Measurements from ENCODE around the gene SPRYD3.

SPRYD3 gene

GRCh38 chr12:53058674-53059433, 20.3 kb downstream of the SPRYD3 start:
- Histone ChIP-seq H3K36me3 (ENCODE audit: control insufficient read depth in 1 of 2, insufficient read depth in 2 of 2, low read length in 2 of 2) (peaks cover 25 to 33% of the 10 kb centered on the region in 2 donors), H3K4me1 (ENCODE audit: control insufficient read depth in 1 of 2, insufficient read depth in 2 of 2, low read length in 2 of 2) (peaks cover 6 to 49% of the 10 kb centered on the region in 2 donors)

GRCh38 chr12:53057816-53058500, 21.2 kb downstream of the SPRYD3 start:
- no peaks in the 10 kb centered on the region for H3K27me3 ChIP-seq (ENCODE audit: low read depth, low read length)
- H3K4me1 ChIP-seq (ENCODE audit: control insufficient read depth in 1 of 2, insufficient read depth in 2 of 2, low read length in 2 of 2) = peaks cover 15 to 49% of the 10 kb centered on the region in 2 donors
- no peaks in the 10 kb centered on the region for H3K9me3 ChIP-seq (ENCODE audit: control insufficient read depth in 1 of 2, low read length in 2 of 2)
- H3K36me3 ChIP-seq (ENCODE audit: control insufficient read depth in 1 of 2, insufficient read depth in 2 of 2, low read length in 2 of 2) = peaks cover 20 to 28% of the 10 kb centered on the region in 2 donors
- no peak overlapping the region for H3K27ac ChIP-seq (ENCODE audit: low read length)
- no peak overlapping the region for H3K4me3 ChIP-seq (ENCODE audit: low read depth in 1 of 2, low read length in 2 of 2)

More at GRCh38 chr12:53058674-53059433, 20.3 kb downstream of the SPRYD3 start:
- H3K27ac ChIP-seq (ENCODE audit: low read length) = no peak overlapping the region
- H3K9me3 ChIP-seq (ENCODE audit: control insufficient read depth in 1 of 2, low read length in 2 of 2) = no peaks in the 10 kb centered on the region
- no peak overlapping the region for H3K4me3 ChIP-seq (ENCODE audit: low read depth in 1 of 2, low read length in 2 of 2)
- H3K27me3 ChIP-seq (ENCODE audit: low read depth, low read length) = no peaks in the 10 kb centered on the region

GRCh38 chr12:53056901-53057300, 22.3 kb downstream of the SPRYD3 start:
- H3K4me1 ChIP-seq (ENCODE audit: control insufficient read depth in 1 of 2, insufficient read depth in 2 of 2, low read length in 2 of 2) = peaks cover 22 to 49% of the 10 kb centered on the region in 2 donors
- no peak overlapping the region for H3K27ac ChIP-seq (ENCODE audit: low read length)
- H3K9me3 ChIP-seq (ENCODE audit: control insufficient read depth in 1 of 2, low read length in 2 of 2) = no peaks in the 10 kb centered on the region
- H3K4me3 ChIP-seq (ENCODE audit: low read depth in 1 of 2, low read length in 2 of 2) = no peak overlapping the region
- no peaks in the 10 kb centered on the region for H3K27me3 ChIP-seq (ENCODE audit: low read depth, low read length)
- peaks cover 18 to 25% of the 10 kb centered on the region in 2 donors for H3K36me3 ChIP-seq (ENCODE audit: control insufficient read depth in 1 of 2, insufficient read depth in 2 of 2, low read length in 2 of 2)

GRCh38 chr12:53056296-53056695, 22.9 kb downstream of the SPRYD3 start:
- peaks cover 13 to 25% of the 10 kb centered on the region in 2 donors for H3K36me3 ChIP-seq (ENCODE audit: control insufficient read depth in 1 of 2, insufficient read depth in 2 of 2, low read length in 2 of 2)
- H3K27ac ChIP-seq (ENCODE audit: low read length) = no peak overlapping the region
- no peaks in the 10 kb centered on the region for H3K27me3 ChIP-seq (ENCODE audit: low read depth, low read length)
- no peak overlapping the region for H3K4me3 ChIP-seq (ENCODE audit: low read depth in 1 of 2, low read length in 2 of 2)
- H3K4me1 ChIP-seq (ENCODE audit: control insufficient read depth in 1 of 2, insufficient read depth in 2 of 2, low read length in 2 of 2) = peaks cover 26 to 49% of the 10 kb centered on the region in 2 donors
- H3K9me3 ChIP-seq (ENCODE audit: control insufficient read depth in 1 of 2, low read length in 2 of 2) = no peaks in the 10 kb centered on the region

GRCh38 chr12:53055471-53056266, 23.5 kb downstream of the SPRYD3 start:
- peaks cover 27 to 49% of the 10 kb centered on the region in 2 donors for H3K4me1 ChIP-seq (ENCODE audit: control insufficient read depth in 1 of 2, insufficient read depth in 2 of 2, low read length in 2 of 2)
- peaks cover 13 to 25% of the 10 kb centered on the region in 2 donors for H3K36me3 ChIP-seq (ENCODE audit: control insufficient read depth in 1 of 2, insufficient read depth in 2 of 2, low read length in 2 of 2)

GRCh38 chr12:53054112-53054878, 24.9 kb downstream of the SPRYD3 start:
- Histone ChIP-seq H3K4me1 (ENCODE audit: control insufficient read depth in 1 of 2, insufficient read depth in 2 of 2, low read length in 2 of 2) (peaks cover 28 to 55% of the 10 kb centered on the region in 2 donors), H3K27me3 (ENCODE audit: low read depth, low read length) (no peaks in the 10 kb centered on the region), H3K27ac (ENCODE audit: low read length) (peak overlapping the region; percentile 92), H3K4me3 (ENCODE audit: low read depth in 1 of 2, low read length in 2 of 2) (peak overlapping the region; percentile 66 to 70), H3K9me3 (ENCODE audit: control insufficient read depth in 1 of 2, low read length in 2 of 2) (no peaks in the 10 kb centered on the region), H3K36me3 (ENCODE audit: control insufficient read depth in 1 of 2, insufficient read depth in 2 of 2, low read length in 2 of 2) (peaks cover 13 to 16% of the 10 kb centered on the region in 2 donors)

More at GRCh38 chr12:53055471-53056266, 23.5 kb downstream of the SPRYD3 start:
- Histone ChIP-seq H3K27me3 (ENCODE audit: low read depth, low read length) (no peaks in the 10 kb centered on the region), H3K9me3 (ENCODE audit: control insufficient read depth in 1 of 2, low read length in 2 of 2) (no peaks in the 10 kb centered on the region), H3K4me3 (ENCODE audit: low read depth in 1 of 2, low read length in 2 of 2) (no peak overlapping the region), H3K27ac (ENCODE audit: low read length) (no peak overlapping the region)

GRCh38 chr12:53053218-53054111, 25.7 kb downstream of the SPRYD3 start:
- peak overlapping the region; percentile 66 to 70 for H3K4me3 ChIP-seq (ENCODE audit: low read depth in 1 of 2, low read length in 2 of 2)
- H3K4me1 ChIP-seq (ENCODE audit: control insufficient read depth in 1 of 2, insufficient read depth in 2 of 2, low read length in 2 of 2) = peaks cover 36 to 62% of the 10 kb centered on the region in 2 donors
- H3K27ac ChIP-seq (ENCODE audit: low read length) = peak overlapping the region; percentile 92
- peaks cover 11 to 13% of the 10 kb centered on the region in 2 donors for H3K36me3 ChIP-seq (ENCODE audit: control insufficient read depth in 1 of 2, insufficient read depth in 2 of 2, low read length in 2 of 2)
- H3K9me3 ChIP-seq (ENCODE audit: control insufficient read depth in 1 of 2, low read length in 2 of 2) = no peaks in the 10 kb centered on the region
- no peaks in the 10 kb centered on the region for H3K27me3 ChIP-seq (ENCODE audit: low read depth, low read length)

GRCh38 chr12:53052419-53053217, 26.6 kb downstream of the SPRYD3 start:
- Histone ChIP-seq H3K9me3 (ENCODE audit: control insufficient read depth in 1 of 2, low read length in 2 of 2) (no peaks in the 10 kb centered on the region), H3K4me1 (ENCODE audit: control insufficient read depth in 1 of 2, insufficient read depth in 2 of 2, low read length in 2 of 2) (peaks cover 38 to 70% of the 10 kb centered on the region in 2 donors), H3K4me3 (ENCODE audit: low read depth in 1 of 2, low read length in 2 of 2) (peak overlapping the region; percentile 54 to 70), H3K27ac (ENCODE audit: low read length) (peak overlapping the region; percentile 95), H3K27me3 (ENCODE audit: low read depth, low read length) (no peaks in the 10 kb centered on the region), H3K36me3 (ENCODE audit: control insufficient read depth in 1 of 2, insufficient read depth in 2 of 2, low read length in 2 of 2) (peaks cover 6 to 8% of the 10 kb centered on the region in 2 donors)

GRCh38 chr12:53051881-53052412, 27.2 kb downstream of the SPRYD3 start:
- Histone ChIP-seq H3K36me3 (ENCODE audit: control insufficient read depth in 1 of 2, insufficient read depth in 2 of 2, low read length in 2 of 2) (peaks cover 3 to 4% of the 10 kb centered on the region in 2 donors), H3K27me3 (ENCODE audit: low read depth, low read length) (no peaks in the 10 kb centered on the region), H3K4me1 (ENCODE audit: control insufficient read depth in 1 of 2, insufficient read depth in 2 of 2, low read length in 2 of 2) (peaks cover 38 to 70% of the 10 kb centered on the region in 2 donors), H3K9me3 (ENCODE audit: control insufficient read depth in 1 of 2, low read length in 2 of 2) (no peaks in the 10 kb centered on the region), H3K4me3 (ENCODE audit: low read depth in 1 of 2, low read length in 2 of 2) (peak overlapping the region; percentile 61 to 76), H3K27ac (ENCODE audit: low read length) (peak overlapping the region; percentile 95)

Data from muscle layer of duodenum (tissue), 2 donors.